Activated CD4-positive, alpha-beta T cell treated with anti-CD3 and anti-CD28 coated beads, Interleukin-2, amount 10 ng/mL, durations not matched to agents 7 days and 5 days (primary cell): ENCODE data around the gene KRTAP12-4. TPM values are rescaled to one million over a fixed set of nuclear protein-coding genes. Genes with fewer than 3 reads are reported as not detected.

Experiments used
- CTCF ChIA-PET: fragments of 350-600 bp; sonication (Branson Sonifier 250); formaldehyde crosslinking; loops from one replicate; lab custom pipeline; 2021; ENCODE audit warnings: antibody characterized with exemption; lab: Charles Lee
- POLR2A ChIA-PET: fragments of 350-600 bp; sonication (Branson Sonifier 250); formaldehyde crosslinking; loops from one replicate; lab custom pipeline; 2021; ENCODE audit warnings: antibody characterized with exemption; lab: Charles Lee
- DNase-seq: peaks from one replicate; pipeline ENCODE4 v3.0.0-alpha.2; 2020
- H3K27ac Mint-ChIP-seq: one replicate; pipeline ENCODE4 v1.8.0; 2021; ENCODE audit warnings: mild to moderate bottlenecking, moderate library complexity, mixed read lengths
- H3K27me3 Mint-ChIP-seq: one replicate; pipeline ENCODE4 v1.8.0; 2021; ENCODE audit warnings: mixed read lengths
- H3K36me3 Mint-ChIP-seq: one replicate; pipeline ENCODE4 v1.8.0; 2021; ENCODE audit warnings: low read depth, mixed read lengths
- H3K4me1 Mint-ChIP-seq: one replicate; pipeline ENCODE4 v1.8.0; 2021; ENCODE audit warnings: mixed read lengths
- H3K4me3 Mint-ChIP-seq: one replicate; pipeline ENCODE4 v1.8.0; 2021; ENCODE audit warnings: mild to moderate bottlenecking, moderate library complexity, mixed read lengths
- H3K9me3 Mint-ChIP-seq: one replicate; pipeline ENCODE4 v1.8.0; 2021; ENCODE audit warnings: mixed read lengths
- total RNA-seq, 2 experiments: library from RNA; stranded (reverse); gene quantifications; one replicate each; pipeline ENCODE4 v1.2.3, GENCODE V29; 2021

KRTAP12-4 gene
- total RNA-seq, 2 experiments from 2014 or later, result not detected

DNA sequence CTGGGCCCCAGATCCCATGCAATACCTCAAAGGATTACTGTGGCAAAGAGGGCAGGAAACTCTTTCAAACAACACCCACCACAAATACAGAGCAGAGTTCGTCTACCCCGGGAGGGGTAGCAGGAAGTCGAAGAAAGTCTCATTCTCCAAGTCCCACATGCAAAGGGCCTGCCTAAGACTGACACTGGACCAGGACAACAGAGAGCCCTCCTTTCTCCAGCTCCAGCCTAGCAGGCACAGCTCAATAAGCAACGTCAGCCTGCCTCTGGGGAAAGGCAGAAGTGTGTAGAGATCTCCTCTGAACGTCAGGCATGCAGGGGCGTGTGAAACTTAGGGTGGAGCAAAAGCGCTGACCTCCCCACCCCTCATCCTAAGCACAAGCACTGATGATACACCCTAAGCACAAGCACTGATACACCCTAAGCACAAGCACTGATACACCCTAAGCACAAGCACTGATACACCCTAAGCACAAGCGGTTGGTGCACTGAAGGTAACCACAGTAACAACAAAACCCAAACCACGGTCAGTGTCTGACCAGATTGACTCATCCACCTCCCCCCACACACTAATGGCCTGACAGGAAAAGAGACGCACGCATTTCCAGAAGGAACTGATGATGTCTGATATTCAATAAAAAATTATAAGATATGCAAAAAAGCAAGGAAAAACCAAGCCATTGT, 4.6 kb upstream of the KRTAP12-4 start:
- Mint-ChIP-seq H3K27ac (peak overlapping the region; percentile 99), H3K27me3 (peaks cover 8% of the 10 kb centered on the region), H3K4me3 (no peak overlapping the region), H3K36me3 (peaks cover 58% of the 10 kb centered on the region), H3K9me3 (peaks cover 58% of the 10 kb centered on the region), H3K4me1 (peaks cover 54% of the 10 kb centered on the region)
- DNase-seq, result peak; percentile 26
- CTCF ChIA-PET, result no interaction called here
- POLR2A ChIA-PET, result no interaction called here

DNA sequence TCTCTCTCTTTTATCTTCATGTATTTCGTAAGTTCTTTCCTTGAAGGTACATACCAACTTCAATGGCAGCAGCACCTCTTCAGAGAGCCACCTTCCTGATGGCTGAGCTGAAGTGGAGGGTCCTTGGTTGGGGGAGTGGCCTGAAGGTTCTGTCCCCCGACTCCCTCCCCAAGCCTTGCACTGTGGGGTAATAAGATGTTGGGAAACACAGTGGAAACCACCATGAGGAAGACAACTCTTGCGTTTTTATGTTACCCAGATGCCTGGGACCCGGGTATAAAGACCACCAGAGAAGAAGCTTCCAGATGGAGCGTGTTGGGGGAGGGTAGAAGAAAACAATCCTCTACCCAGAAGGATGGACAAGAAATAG, 4.1 kb upstream of the KRTAP12-4 start:
- Mint-ChIP-seq H3K4me1 (peaks cover 59% of the 10 kb centered on the region), H3K4me3 (no peak overlapping the region), H3K9me3 (peaks cover 64% of the 10 kb centered on the region), H3K27ac (peak overlapping the region; percentile 99), H3K27me3 (peaks cover 8% of the 10 kb centered on the region), H3K36me3 (peaks cover 63% of the 10 kb centered on the region)
- DNase-seq, result no peak
- POLR2A ChIA-PET, result no interaction called here
- CTCF ChIA-PET, result no interaction called here

- Mint-ChIP-seq H3K4me3 (peak within 1 kb of the TSS; percentile 55), H3K36me3 (peaks cover 66% of the 10 kb centered on the region), H3K9me3 (peaks cover 67% of the 10 kb centered on the region), H3K27me3 (peaks cover 8% of the 10 kb centered on the region), H3K4me1 (peaks cover 61% of the 10 kb centered on the region), H3K27ac (peak within 1 kb of the TSS; percentile 99)
- POLR2A ChIA-PET, result no interaction called here
- CTCF ChIA-PET, result interaction anchor here (0.7 kb wide), 2 partner anchors 10 to 32 kb away, joined by 3 read pairs; no protein-coding TSS in a partner anchor
- DNase-seq, result peak; percentile 61
These were observed 3.4 kb upstream of the KRTAP12-4 start, which contains the start of gene KRTAP12-3 for GRCh38 chr21:44657635-44658540. KRTAP12-3 (plus strand) TSS chr21:44657932; CDS start chr21:44657980, 48 bp downstream.

DNA sequence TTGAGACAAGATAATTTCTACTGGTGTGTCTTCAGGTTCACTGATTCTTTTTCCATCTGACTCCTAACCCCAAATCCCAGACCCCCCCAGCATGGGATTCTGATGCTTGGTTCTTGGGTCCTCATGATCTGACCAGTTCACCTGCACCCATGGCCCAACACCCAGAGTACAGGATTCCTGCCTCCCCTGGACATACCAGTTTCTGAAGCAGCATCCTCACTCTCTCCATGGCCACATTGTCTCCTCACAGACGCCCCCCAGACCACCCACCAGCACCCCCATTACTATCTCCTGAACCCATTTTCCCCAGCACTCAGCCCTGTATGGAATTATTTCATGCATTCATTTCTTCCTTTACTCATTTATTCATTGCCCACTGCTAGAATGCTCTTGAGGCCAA, 2.4 kb upstream of the KRTAP12-4 start:
- Mint-ChIP-seq H3K36me3 (peaks cover 66% of the 10 kb centered on the region), H3K4me3 (peak overlapping the region; percentile 55), H3K4me1 (peaks cover 61% of the 10 kb centered on the region), H3K27me3 (peaks cover 4% of the 10 kb centered on the region), H3K27ac (peak overlapping the region; percentile 99), H3K9me3 (peaks cover 67% of the 10 kb centered on the region)
- ChIA-PET POLR2A (no interaction called here), CTCF (no interaction called here)
- DNase-seq, result no peak

DNA sequence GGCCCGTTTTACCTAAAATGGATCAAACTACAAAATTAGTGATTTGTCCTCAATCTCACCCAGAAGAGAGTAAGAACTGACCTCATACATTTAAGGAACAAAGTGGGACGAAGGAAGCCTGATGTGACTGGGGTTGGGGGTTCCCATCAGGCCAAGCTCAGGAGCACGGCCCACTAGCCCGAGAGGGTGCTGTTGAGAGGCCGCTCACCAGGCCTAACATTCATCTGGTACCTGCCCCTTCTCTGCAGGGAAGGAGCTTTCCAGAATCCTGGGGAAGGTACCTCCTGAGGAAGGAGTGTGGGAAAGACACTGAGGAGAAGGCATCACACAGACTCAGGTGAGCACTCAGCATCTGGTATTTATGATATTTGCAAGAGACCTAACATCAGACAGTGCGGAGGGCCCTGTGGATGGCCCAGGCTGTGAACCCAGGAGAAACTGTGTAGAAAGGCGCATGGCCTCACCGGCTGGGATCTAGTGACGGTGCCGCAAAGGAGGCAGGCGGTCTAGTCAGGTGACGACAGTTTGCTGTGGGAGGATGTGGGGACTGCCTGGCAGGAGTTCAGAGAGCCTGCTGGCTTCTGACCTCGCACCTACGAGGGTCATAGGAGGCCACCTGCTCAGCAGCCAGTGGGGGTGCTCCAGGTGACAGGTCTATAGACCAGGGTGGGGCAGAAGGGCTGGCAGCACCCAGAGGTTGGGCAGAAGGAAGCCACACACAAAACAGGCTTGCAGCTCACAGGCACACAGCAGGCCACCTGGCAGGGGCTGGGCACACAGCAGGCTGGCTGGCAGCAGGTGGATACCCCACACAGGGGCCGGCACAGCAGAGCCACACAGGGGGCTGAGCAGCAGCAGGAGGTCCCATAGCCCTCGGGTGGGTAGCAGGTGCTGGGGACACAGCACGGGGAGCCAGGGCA, 543 bp downstream of the KRTAP12-4 start:
- peaks cover 49% of the 10 kb centered on the region for H3K4me1 Mint-ChIP-seq
- CTCF ChIA-PET, result interaction anchor here (0.5 to 1.8 kb wide), 3 partner anchors 7 to 25 kb away, joined by 3 to 5 read pairs (median 3); partner anchors contain the start of gene KRTAP10-11

DNA sequence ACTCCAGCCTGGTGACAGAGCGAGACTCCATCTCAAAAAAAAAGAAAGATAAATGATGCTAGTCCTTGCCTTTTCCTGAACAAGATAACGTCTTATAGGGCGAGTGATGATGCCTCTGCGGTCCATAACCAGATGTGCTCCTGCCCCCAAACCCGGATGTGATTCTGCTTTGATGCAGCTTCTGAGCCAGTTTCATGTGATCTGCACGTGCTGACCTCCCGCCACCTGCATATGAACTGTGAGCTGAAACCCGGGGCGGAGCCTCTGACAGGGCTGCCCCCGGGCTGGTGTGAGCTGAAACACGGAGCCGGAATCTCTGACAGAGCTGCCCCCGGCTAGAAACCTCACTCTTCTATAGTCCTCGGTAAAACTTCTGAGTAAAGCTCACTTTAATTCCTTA, 1.3 kb downstream of the KRTAP12-4 start:
- no peak for DNase-seq
- H3K27ac Mint-ChIP-seq, result peak overlapping the region; percentile 36
- POLR2A ChIA-PET, result no interaction called here
- peaks cover 41% of the 10 kb centered on the region for H3K4me1 Mint-ChIP-seq
- no peak overlapping the region for H3K4me3 Mint-ChIP-seq
- H3K9me3 Mint-ChIP-seq, result peaks cover 41% of the 10 kb centered on the region
- CTCF ChIA-PET, result no interaction called here
- peaks cover 42% of the 10 kb centered on the region for H3K36me3 Mint-ChIP-seq
- no peaks in the 10 kb centered on the region for H3K27me3 Mint-ChIP-seq

More for the DNA sequence above, 543 bp downstream of the KRTAP12-4 start:
- peaks cover 50% of the 10 kb centered on the region for H3K36me3 Mint-ChIP-seq
- no peak overlapping the region for H3K4me3 Mint-ChIP-seq
- H3K27me3 Mint-ChIP-seq, result no peaks in the 10 kb centered on the region
- peaks cover 49% of the 10 kb centered on the region for H3K9me3 Mint-ChIP-seq
- DNase-seq, result peak; percentile 15
- peak overlapping the region; percentile 78 for H3K27ac Mint-ChIP-seq
- POLR2A ChIA-PET, result no interaction called here

GRCh38 chr21:44650973-44651675, 3.3 kb downstream of the KRTAP12-4 start:
- Mint-ChIP-seq H3K9me3 (peaks cover 22% of the 10 kb centered on the region), H3K36me3 (peaks cover 22% of the 10 kb centered on the region), H3K27me3 (no peaks in the 10 kb centered on the region), H3K27ac (no peak overlapping the region), H3K4me3 (no peak overlapping the region), H3K4me1 (peaks cover 21% of the 10 kb centered on the region)
- ChIA-PET CTCF (no interaction called here), POLR2A (no interaction called here)
- no peak for DNase-seq

DNA sequence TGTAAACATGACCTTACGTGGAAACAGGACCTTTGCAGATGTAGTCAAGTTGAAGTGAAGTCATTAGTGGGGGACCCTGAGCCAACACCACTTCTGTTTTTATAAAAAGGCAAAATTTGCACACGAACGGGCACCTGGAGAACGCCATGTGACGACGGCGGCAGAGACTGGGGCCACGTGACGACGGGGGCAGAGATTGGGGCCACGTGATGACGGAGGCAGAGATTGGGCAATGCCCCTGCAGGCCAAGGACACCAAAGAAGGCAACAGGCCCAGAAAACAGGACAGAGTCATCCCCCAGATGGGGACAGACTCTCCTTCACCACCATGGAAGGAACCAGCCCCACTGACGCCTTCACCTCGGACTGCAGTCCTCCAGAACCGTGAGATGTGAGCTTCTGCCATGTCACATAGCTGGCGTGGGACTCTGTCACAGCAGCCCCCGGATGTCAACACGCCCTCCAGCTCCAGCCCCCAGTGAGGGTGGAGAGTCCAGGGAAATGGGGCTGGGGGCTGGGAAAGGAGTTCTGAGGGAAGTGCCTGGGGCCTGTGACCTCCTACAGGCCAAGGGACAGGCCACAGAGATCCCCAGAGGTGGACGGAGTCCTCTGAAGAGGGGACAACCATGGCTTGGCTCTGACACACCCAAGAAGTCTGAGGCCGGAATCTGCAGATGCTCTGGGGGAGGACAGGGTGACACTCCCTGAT, 4.0 kb downstream of the KRTAP12-4 start:
- H3K27me3 Mint-ChIP-seq, result no peaks in the 10 kb centered on the region
- H3K36me3 Mint-ChIP-seq, result peaks cover 19% of the 10 kb centered on the region
- peaks cover 18% of the 10 kb centered on the region for H3K9me3 Mint-ChIP-seq
- ChIA-PET POLR2A (no interaction called here), CTCF (no interaction called here)
- H3K4me1 Mint-ChIP-seq, result peaks cover 16% of the 10 kb centered on the region
- no peak overlapping the region for H3K27ac Mint-ChIP-seq
- no peak for DNase-seq
- no peak overlapping the region for H3K4me3 Mint-ChIP-seq

DNA sequence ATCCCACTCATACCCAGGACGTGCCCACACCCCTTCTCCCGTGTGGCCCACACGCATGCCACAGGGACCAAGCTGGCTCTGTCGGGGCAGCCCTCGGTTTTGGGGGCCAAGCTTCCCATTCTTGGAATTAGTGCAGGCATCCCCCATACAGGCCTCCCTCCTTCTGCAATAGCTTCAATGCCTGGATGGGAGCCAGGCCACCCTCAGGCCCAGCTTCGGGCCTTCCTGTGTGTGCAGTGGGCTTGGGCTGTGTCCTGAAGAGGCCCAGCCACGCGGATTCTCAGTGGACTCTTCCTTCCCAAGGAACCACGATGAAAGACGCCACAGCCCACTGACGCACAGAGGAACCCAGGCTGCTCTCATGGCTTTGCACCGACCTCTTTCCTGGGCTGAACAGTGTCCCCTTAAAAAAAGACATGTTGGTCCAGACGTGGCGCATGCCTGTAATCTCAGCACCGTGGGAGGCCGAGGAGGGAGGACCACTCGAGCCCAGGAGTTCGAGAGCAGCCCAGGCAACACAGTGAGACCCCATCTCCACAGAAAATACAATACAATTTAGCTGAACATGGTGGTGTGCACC, 4.8 kb downstream of the KRTAP12-4 start:
- Mint-ChIP-seq H3K36me3 (peaks cover 18% of the 10 kb centered on the region), H3K27me3 (no peaks in the 10 kb centered on the region), H3K4me3 (no peak overlapping the region), H3K4me1 (peaks cover 12% of the 10 kb centered on the region), H3K27ac (no peak overlapping the region), H3K9me3 (peaks cover 19% of the 10 kb centered on the region)
- no peak for DNase-seq
- ChIA-PET POLR2A (no interaction called here), CTCF (no interaction called here)

DNA sequence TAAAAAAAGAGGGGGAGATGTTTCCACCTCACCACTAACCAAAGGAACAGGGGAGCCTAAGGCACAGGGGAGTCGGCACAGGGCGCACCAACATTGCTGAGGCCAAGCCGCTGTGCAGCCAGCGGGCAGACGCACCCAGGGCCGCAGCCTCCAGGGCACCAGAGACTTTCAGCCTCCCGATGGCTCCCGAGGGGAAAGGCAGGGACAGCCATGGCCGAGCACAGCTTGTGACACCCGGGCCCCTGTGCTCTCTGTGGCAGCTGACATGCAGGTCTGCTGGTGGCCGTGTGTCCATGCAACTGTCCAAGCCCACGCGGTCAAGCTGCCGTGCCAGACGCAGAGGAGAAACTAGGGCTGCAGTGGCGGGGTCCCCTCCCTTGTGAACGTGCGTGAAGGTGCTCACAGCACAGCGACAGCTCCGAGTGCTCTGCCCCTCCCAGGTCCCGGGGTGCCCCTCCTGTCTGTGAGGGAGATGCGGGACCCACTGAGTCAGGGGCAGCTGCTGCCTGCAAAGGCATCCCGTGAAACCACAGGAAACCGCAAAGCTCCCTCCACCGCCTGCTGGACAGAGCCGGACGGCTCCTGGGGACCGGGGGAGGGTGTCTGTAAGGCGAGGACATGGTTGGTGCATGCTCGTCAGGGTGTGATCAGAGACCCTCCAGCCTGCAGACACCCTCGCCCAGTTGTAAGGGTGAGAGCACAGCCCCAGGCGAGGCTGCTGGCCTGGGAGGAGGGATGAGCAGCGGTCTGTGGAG, 5.7 kb downstream of the KRTAP12-4 start:
- no peak for DNase-seq
- H3K9me3 Mint-ChIP-seq, result peaks cover 23% of the 10 kb centered on the region
- no peak overlapping the region for H3K27ac Mint-ChIP-seq
- ChIA-PET CTCF (interaction anchor here (1.4 kb wide), 1 partner anchor 9 kb away, joined by 3 read pairs; the partner anchor contains the start of gene KRTAP12-3), POLR2A (no interaction called here)
- H3K4me3 Mint-ChIP-seq, result no peak overlapping the region
- H3K36me3 Mint-ChIP-seq, result peaks cover 12% of the 10 kb centered on the region
- peaks cover 4% of the 10 kb centered on the region for H3K4me1 Mint-ChIP-seq
- H3K27me3 Mint-ChIP-seq, result no peaks in the 10 kb centered on the region

- peaks cover 8% of the 10 kb centered on the region for H3K36me3 Mint-ChIP-seq
- H3K4me1 Mint-ChIP-seq, result no peaks in the 10 kb centered on the region
- no peak for DNase-seq
- ChIA-PET POLR2A (no interaction called here), CTCF (interaction anchor here (1.4 to 1.8 kb wide), 2 partner anchors 8 to 10 kb away, joined by 3 to 5 read pairs; partner anchors contain the start of genes KRTAP12-3 and KRTAP12-4)
- H3K9me3 Mint-ChIP-seq, result peaks cover 23% of the 10 kb centered on the region
- peaks cover 2% of the 10 kb centered on the region for H3K27me3 Mint-ChIP-seq
- H3K27ac Mint-ChIP-seq, result no peak overlapping the region
- no peak overlapping the region for H3K4me3 Mint-ChIP-seq
These were observed 7.3 kb downstream of the KRTAP12-4 start for GRCh38 chr21:44647222-44647552.
